HepG2 (cell line): ENCODE results near the gene PDE4D. TPM values are rescaled to one million over a fixed set of nuclear protein-coding genes. Genes with fewer than 3 reads are reported as not detected.

Experiments used
- ATAC-seq: fragments of 200-7000 bp; cut with Tn5 transposase; 3 replicates; pipeline ENCODE4 v1.9.1; 2020; ENCODE audit warnings: mild to moderate bottlenecking, moderate library complexity
- BruUV-seq: library from RNA; stranded (reverse); fragments of 400-500 nt; replicated peaks from 2 replicates; lab custom pipeline; 2021; lab: Mats Ljungman, UMichigan
- CTCF ChIA-PET: fragments of 300-600 bp; formaldehyde crosslinking; extraction: SDS; loops from one replicate; lab custom pipeline; 2021; ENCODE audit warnings: low total read pairs, inconsistent platforms, low intra/inter-chr PET ratio; lab: Yijun Ruan, JAX
- POLR2A ChIA-PET: fragments of 350-600 bp; sonication (Branson Sonifier 250); formaldehyde crosslinking; loops from one replicate; lab custom pipeline; 2020; ENCODE audit warnings: antibody characterized with exemption, inconsistent platforms; lab: Yijun Ruan, JAX
- DNase-seq: peaks from one replicate; pipeline ENCODE4 v3.0.0-alpha.2; 2015; ENCODE audit warnings: low spot score
- FAIRE-seq: peaks from 3 replicates; lab custom pipeline; 2011; peaks lifted over from hg19 to GRCh38; lab: Jason Lieb, UNC
- H2AFZ ChIP-seq: one replicate; pipeline ENCODE4 v1.6.1; 2011; ENCODE audit warnings: low read length, inconsistent platforms
- H3K27ac ChIP-seq: fragments of 300-600 bp; 3 replicates; pipeline ENCODE4 v1.8.0; 2011; ENCODE audit warnings: mixed run types, mild to moderate bottlenecking, mixed read lengths, low read length, inconsistent platforms; ENCODE audit not compliant: insufficient read depth; ENCODE audit errors: extremely low read length
- H3K27me3 ChIP-seq, 2 experiments: fragments of 200-600 bp in 1 of 2; 2 replicates in 1 of 2; 3 replicates in 1 of 2; pipeline versions ENCODE4 v1.6.0 to v1.8.0; 2011; ENCODE audit warnings: low read length in 2 of 2, mild to moderate bottlenecking in 2 of 2, moderate library complexity in 2 of 2, inconsistent platforms in 1 of 2; ENCODE audit not compliant: insufficient read depth in 2 of 2, control insufficient read depth in 1 of 2
- H3K36me3 ChIP-seq, 2 experiments: fragments of 200-600 bp in 1 of 2; replicated peaks in 1 of 2; 2 replicates in 1 of 2; 3 replicates in 1 of 2; pipeline versions ENCODE4 v1.5.1 to v1.8.0; 2011; ENCODE audit warnings: low read length in 2 of 2, inconsistent platforms in 1 of 2; ENCODE audit not compliant: insufficient read depth in 2 of 2, control insufficient read depth in 1 of 2
- H3K4me1 ChIP-seq: 2 replicates; pipeline ENCODE4 v1.5.1; 2012; ENCODE audit warnings: low read length, inconsistent platforms; ENCODE audit not compliant: insufficient read depth
- H3K4me2 ChIP-seq: 2 replicates; pipeline ENCODE4 v1.6.0; 2011; ENCODE audit warnings: low read depth, low read length, inconsistent platforms
- H3K4me3 ChIP-seq, 3 experiments: fragments of 200-600 bp in 1 of 3; sonication (generic), shearing (Covaris generic) in 1 of 3; replicated peaks in 1 of 3; 2 replicates each; pipeline ENCODE4 v1.5.1; 2011 to 2016; ENCODE audit warnings: low read length in 3 of 3, inconsistent platforms in 2 of 3, low read depth in 2 of 3, mild to moderate bottlenecking in 2 of 3, control low read depth in 1 of 3, mixed read lengths in 1 of 3; ENCODE audit not compliant: insufficient read depth in 1 of 3
- H3K79me2 ChIP-seq: one replicate; pipeline ENCODE4 v1.6.1; 2011; ENCODE audit warnings: low read length, inconsistent platforms; ENCODE audit not compliant: insufficient read depth
- H3K9ac ChIP-seq: 2 replicates; pipeline ENCODE4 v1.6.0; 2011; ENCODE audit warnings: mild to moderate bottlenecking, low read depth, low read length, inconsistent platforms; ENCODE audit not compliant: insufficient read depth
- H3K9me3 ChIP-seq: 2 replicates; pipeline ENCODE4 v1.5.1; 2012; ENCODE audit warnings: mild to moderate bottlenecking, low read length
- H4K20me1 ChIP-seq: 2 replicates; pipeline ENCODE4 v1.6.0; 2011; ENCODE audit warnings: inconsistent platforms, mild to moderate bottlenecking, low read length, moderate library complexity; ENCODE audit not compliant: insufficient read depth
- ADNP ChIP-seq: sonication (generic); formaldehyde crosslinking; IDR thresholded peaks from 2 replicates; pipeline ENCODE4 v1.4.0; 2020; ENCODE audit warnings: missing genetic modification reagents
- ATAD3A ChIP-seq: sonication (generic); formaldehyde crosslinking; IDR thresholded peaks from 2 replicates; pipeline ENCODE4 v1.4.0; 2020; ENCODE audit warnings: missing genetic modification reagents
- CERS6 ChIP-seq: sonication (generic); formaldehyde crosslinking; IDR thresholded peaks from 2 replicates; pipeline ENCODE4 v1.5.0; 2020; ENCODE audit warnings: missing genetic modification reagents
- GFI1 ChIP-seq: sonication (generic); formaldehyde crosslinking; IDR thresholded peaks from 2 replicates; pipeline ENCODE4 v1.5.0; 2020; ENCODE audit warnings: missing genetic modification reagents, mild to moderate bottlenecking, borderline replicate concordance
- HDAC2 ChIP-seq: sonication (generic); formaldehyde crosslinking; IDR thresholded peaks from 2 replicates; pipeline ENCODE4 v1.4.0; 2020; ENCODE audit warnings: missing genetic modification reagents
- NCOA2 ChIP-seq: sonication (generic); formaldehyde crosslinking; IDR thresholded peaks from 2 replicates; pipeline ENCODE4 v1.8.0; 2022; ENCODE audit warnings: inconsistent platforms
- TBP ChIP-seq: sonication (generic); formaldehyde crosslinking; IDR thresholded peaks from 2 replicates; pipeline ENCODE4 v1.5.0; 2020; ENCODE audit warnings: missing genetic modification reagents
- YEATS2 ChIP-seq: sonication (generic); formaldehyde crosslinking; IDR thresholded peaks from 2 replicates; pipeline ENCODE4 v1.4.0; 2020; ENCODE audit warnings: missing genetic modification reagents, borderline replicate concordance
- ZFP1 ChIP-seq: IDR thresholded peaks from 2 replicates; pipeline ENCODE4 v1.6.1; 2016
- ZFP37 ChIP-seq: sonication (generic); formaldehyde crosslinking; IDR thresholded peaks from 2 replicates; pipeline ENCODE4 v1.4.0; 2020; ENCODE audit warnings: missing genetic modification reagents, borderline replicate concordance
- ZFP82 ChIP-seq: sonication (generic); formaldehyde crosslinking; IDR thresholded peaks from 2 replicates; pipeline ENCODE4 v1.5.1; 2020; ENCODE audit warnings: mild to moderate bottlenecking, missing genetic modification reagents, borderline replicate concordance
- ZMYM3 ChIP-seq: sonication (generic); formaldehyde crosslinking; IDR thresholded peaks from 2 replicates; pipeline ENCODE4 v1.5.1; 2020; ENCODE audit warnings: mild to moderate bottlenecking, missing genetic modification reagents
- ZNF224 ChIP-seq: sonication (generic); formaldehyde crosslinking; IDR thresholded peaks from 2 replicates; pipeline ENCODE4 v1.5.0; 2020; ENCODE audit warnings: mild to moderate bottlenecking, missing genetic modification reagents
- ZNF598 ChIP-seq: sonication (generic); formaldehyde crosslinking; IDR thresholded peaks from 2 replicates; pipeline ENCODE4 v1.5.1; 2020; ENCODE audit warnings: mild to moderate bottlenecking, missing genetic modification reagents, borderline replicate concordance
- ZNF607 ChIP-seq: sonication (generic); formaldehyde crosslinking; IDR thresholded peaks from 2 replicates; pipeline ENCODE4 v1.5.1; 2020; ENCODE audit warnings: missing genetic modification reagents, mild to moderate bottlenecking, borderline replicate concordance
- ZNF709 ChIP-seq: sonication (generic); formaldehyde crosslinking; IDR thresholded peaks from 2 replicates; pipeline ENCODE4 v1.5.0; 2020; ENCODE audit warnings: mild to moderate bottlenecking, missing genetic modification reagents
- WGBS: methylation state at CpG from one replicate; pipeline ENCODE4 v1.1.6; 2017; ENCODE audit warnings: low lambda C conversion rate; 5-methylcytosine and 5-hydroxymethylcytosine counted together
- in situ Hi-C: cut with HindIII; loops from 2 replicates; pipeline ENCODE4 v1.10.0; 2017; ENCODE audit warnings: low pct_unique_long_range_greater_than_20kb; ENCODE audit not compliant: extremely low pct_ligation_motif_present
- intact Hi-C: fragments of 100-400 bp; cut with micrococcal nuclease; formaldehyde crosslinking; loops from one replicate; pipeline ENCODE4 v1.10.0; 2022; ENCODE audit not compliant: unreplicated experiment
- polyA plus RNA-seq, 8 experiments: library from polyadenylated mRNA; depleted of rRNA in 3 of 8; stranded (reverse) in 7 of 8; unstranded in 1 of 8; fragments of >200 nt; fragmentation: Illumina TruSeq in 4 of 8; extraction: Trizol in 4 of 8; gene quantifications; 2 replicates each; pipeline versions ENCODE4 v1.2.1 to v1.2.3, GENCODE V29; 2011 to 2016; ENCODE audit warnings: low read depth in 4 of 8, missing spikeins in 1 of 8, mixed read lengths in 1 of 8; ENCODE audit not compliant: insufficient read depth in 1 of 8
- total RNA-seq, 5 experiments: library from RNA; depleted of rRNA; stranded (reverse); fragments of >200 nt; fragmentation: Illumina TruSeq; extraction: Trizol; gene quantifications; 2 replicates each; pipeline ENCODE4 v1.2.3, GENCODE V29; 2016; ENCODE audit warnings: low read depth in 1 of 5
- TF ChIP-seq, protein P1 (sequence below): sonication (generic); formaldehyde crosslinking; IDR thresholded peaks from 2 replicates; pipeline ENCODE4 v1.8.0; 2022; ENCODE audit warnings: missing genetic modification reagents, mild to moderate bottlenecking, inconsistent platforms, borderline replicate concordance
- TF ChIP-seq, protein P2 (sequence below): IDR thresholded peaks from 2 replicates; pipeline ENCODE4 v1.6.1; 2016; ENCODE audit warnings: missing compliant biosample characterization, missing genetic modification reagents, borderline replicate concordance

PDE4D gene
- total and polyA plus RNA-seq, 2 of the 13 experiments (the other 11 are each of a cell fraction or from before 2014, with no cell fraction given) = 7.0 to 12.2 TPM

- TF ChIP-seq TBP (CRISPR knock-in tag) (no peak), YEATS2 (CRISPR knock-in tag) (no peak), ZNF224 (CRISPR knock-in tag) (no peak), CERS6 (CRISPR knock-in tag) (no peak), ZFP82 (CRISPR knock-in tag) (no peak), ZNF709 (CRISPR knock-in tag) (no peak), HDAC2 (CRISPR knock-in tag) (no peak), ZNF607 (CRISPR knock-in tag) (no peak), GFI1 (CRISPR knock-in tag) (no peak), ZMYM3 (CRISPR knock-in tag) (no peak), ZNF598 (no peak), ZFP37 (CRISPR knock-in tag) (no peak), ZFP1 (CRISPR knock-in tag) (no peak), NCOA2 (CRISPR knock-in tag) (no peak), ADNP (CRISPR knock-in tag) (no peak), ATAD3A (no peak)
- TF ChIP-seq, protein P1, sequence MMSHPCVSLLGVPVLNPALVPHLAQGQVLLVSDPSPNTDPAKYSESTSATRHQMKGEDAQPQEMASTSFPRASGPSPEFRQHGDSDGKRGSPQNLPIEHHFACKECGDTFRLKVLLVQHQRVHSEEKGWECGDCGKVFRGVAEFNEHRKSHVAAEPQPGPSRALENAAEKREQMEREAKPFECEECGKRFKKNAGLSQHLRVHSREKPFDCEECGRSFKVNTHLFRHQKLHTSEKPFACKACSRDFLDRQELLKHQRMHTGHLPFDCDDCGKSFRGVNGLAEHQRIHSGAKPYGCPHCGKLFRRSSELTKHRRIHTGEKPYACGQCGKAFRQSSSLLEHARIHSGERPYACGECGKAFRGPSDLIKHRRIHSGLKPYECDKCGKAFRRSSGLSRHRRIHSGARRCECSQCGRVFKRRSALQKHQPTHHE (CRISPR knock-in tag) = no peak
- TF ChIP-seq, protein P2, sequence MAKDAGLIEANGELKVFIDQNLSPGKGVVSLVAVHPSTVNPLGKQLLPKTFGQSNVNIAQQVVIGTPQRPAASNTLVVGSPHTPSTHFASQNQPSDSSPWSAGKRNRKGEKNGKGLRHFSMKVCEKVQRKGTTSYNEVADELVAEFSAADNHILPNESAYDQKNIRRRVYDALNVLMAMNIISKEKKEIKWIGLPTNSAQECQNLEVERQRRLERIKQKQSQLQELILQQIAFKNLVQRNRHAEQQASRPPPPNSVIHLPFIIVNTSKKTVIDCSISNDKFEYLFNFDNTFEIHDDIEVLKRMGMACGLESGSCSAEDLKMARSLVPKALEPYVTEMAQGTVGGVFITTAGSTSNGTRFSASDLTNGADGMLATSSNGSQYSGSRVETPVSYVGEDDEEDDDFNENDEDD (CRISPR knock-in tag) = no peak
- H3K27ac ChIP-seq = no peak overlapping the region
- no peaks in the 10 kb centered on the region for H3K36me3 ChIP-seq
- no peaks in the 10 kb centered on the region; a peak in 1 of 5 replicates for H3K27me3 ChIP-seq
- no peaks in the 10 kb centered on the region for H4K20me1 ChIP-seq
- no peaks in the 10 kb centered on the region for H3K79me2 ChIP-seq
- FAIRE-seq (no peak), ATAC-seq (no peak), DNase-seq (no peak)
- H3K9ac ChIP-seq = no peak overlapping the region
- BruUV-seq = no TSS peak
- ChIA-PET CTCF (no interaction called here), POLR2A (no interaction called here)
- no peak overlapping the region for H3K4me3 ChIP-seq
- intact Hi-C loops = loop anchor here (5.0 kb wide), 2 partner anchors 128 to 487 kb away; no protein-coding TSS in a partner anchor
- H2AFZ ChIP-seq = no peak overlapping the region
- no peaks in the 10 kb centered on the region for H3K4me1 ChIP-seq
- in situ Hi-C loops = loop anchor here (25.0 kb wide), 2 partner anchors 162 to 287 kb away; no protein-coding TSS in a partner anchor
- no peak overlapping the region for H3K4me2 ChIP-seq
- H3K9me3 ChIP-seq = no peaks in the 10 kb centered on the region
- 92% methylated on average over 2 of the region's 2 CpGs for WGBS
Observed at GRCh38 chr5:59674763-59675162, 218.8 kb downstream of the PDE4D start.
